ENCODE measurements around the gene FTH1. TPM values are rescaled to one million over a fixed set of nuclear protein-coding genes. Genes with fewer than 3 reads are reported as not detected.
"Not testable (repeated sequence)": the region's sequence is repeated elsewhere in the genome, so short reads cannot be mapped to it uniquely, and the experiment has no call there.

The FTH1 gene
- total RNA-seq, 1 experiment from 2014 or later, result 2,484 TPM

DNA sequence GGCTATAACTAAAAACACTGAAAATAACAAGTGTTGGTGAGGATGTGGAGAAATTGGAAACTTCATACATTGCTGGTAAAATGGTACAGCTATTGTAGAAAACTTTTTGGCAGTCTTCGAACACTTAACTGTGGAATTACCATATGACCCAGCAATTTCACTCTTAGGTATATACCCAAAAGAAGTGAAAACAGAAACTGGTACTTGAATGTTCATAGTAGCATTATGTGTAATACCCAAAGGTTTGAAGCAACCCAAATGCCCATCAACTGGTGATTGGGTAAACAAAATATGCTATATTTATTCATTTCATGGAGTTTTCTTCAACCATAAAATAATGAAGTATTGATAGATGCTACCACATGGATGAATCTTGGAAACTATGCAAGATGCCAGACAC, 40.8 kb upstream of the FTH1 start:
- intact Hi-C loops (cut with micrococcal nuclease; ENCODE audit: unreplicated experiment), result no loop called here
- ChIA-PET POLR2A (ENCODE audit: low non-redundant PET) (no interaction called here), CTCF (no interaction called here)
- TF ChIP-seq, protein P1, sequence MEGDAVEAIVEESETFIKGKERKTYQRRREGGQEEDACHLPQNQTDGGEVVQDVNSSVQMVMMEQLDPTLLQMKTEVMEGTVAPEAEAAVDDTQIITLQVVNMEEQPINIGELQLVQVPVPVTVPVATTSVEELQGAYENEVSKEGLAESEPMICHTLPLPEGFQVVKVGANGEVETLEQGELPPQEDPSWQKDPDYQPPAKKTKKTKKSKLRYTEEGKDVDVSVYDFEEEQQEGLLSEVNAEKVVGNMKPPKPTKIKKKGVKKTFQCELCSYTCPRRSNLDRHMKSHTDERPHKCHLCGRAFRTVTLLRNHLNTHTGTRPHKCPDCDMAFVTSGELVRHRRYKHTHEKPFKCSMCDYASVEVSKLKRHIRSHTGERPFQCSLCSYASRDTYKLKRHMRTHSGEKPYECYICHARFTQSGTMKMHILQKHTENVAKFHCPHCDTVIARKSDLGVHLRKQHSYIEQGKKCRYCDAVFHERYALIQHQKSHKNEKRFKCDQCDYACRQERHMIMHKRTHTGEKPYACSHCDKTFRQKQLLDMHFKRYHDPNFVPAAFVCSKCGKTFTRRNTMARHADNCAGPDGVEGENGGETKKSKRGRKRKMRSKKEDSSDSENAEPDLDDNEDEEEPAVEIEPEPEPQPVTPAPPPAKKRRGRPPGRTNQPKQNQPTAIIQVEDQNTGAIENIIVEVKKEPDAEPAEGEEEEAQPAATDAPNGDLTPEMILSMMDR (conservative IDR thresholded peaks at IDR 0.05; ENCODE audit: low read depth, low read length), result no peak
- TF ChIP-seq EZH2 (IDR thresholded peaks at IDR 0.05; ENCODE audit: borderline replicate concordance, low read depth, low read length, poor library complexity, severe bottlenecking), result no peak
- Histone ChIP-seq H3K4me3 (ENCODE audit: low read depth, low read length, poor library complexity, severe bottlenecking) (no peak overlapping the region), H3K9me3 (ENCODE audit: low read depth, low read length, poor library complexity, severe bottlenecking) (no peaks in the 10 kb centered on the region), H3K27ac (ENCODE audit: low read depth, low read length, poor library complexity, severe bottlenecking) (no peak overlapping the region), H3K36me3 (ENCODE audit: insufficient read depth, low read length, poor library complexity, severe bottlenecking) (no peaks in the 10 kb centered on the region), H3K27me3 (replicated peaks; ENCODE audit: insufficient read depth, low read depth, low read length, poor library complexity) (no peaks in the 10 kb centered on the region), H3K4me1 (ENCODE audit: insufficient read depth, low read length, poor library complexity, severe bottlenecking) (no peaks in the 10 kb centered on the region)
- BruUV-seq (replicated peaks), result no TSS peak
- no peak for DNase-seq (ENCODE audit: low spot score)

DNA sequence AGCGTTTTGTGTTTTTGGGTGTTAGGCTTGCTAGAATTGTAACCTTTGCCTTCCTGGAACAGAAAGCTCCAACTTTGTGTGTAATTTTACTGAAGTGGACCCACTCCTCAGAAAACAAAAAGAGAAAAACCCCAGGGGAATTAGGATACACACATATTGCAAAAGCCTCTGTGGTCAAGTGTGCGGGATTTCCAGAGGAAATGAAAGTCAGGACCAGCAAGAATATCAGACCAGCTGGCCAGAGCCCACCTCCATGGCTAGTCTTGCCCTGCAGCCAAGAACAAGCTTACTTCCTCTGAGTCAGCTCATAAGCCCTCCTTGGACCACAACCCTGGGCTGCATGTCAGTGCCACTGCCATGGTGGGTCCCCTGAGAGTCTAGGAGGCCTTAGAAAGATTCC, 37.0 kb upstream of the FTH1 start:
- Histone ChIP-seq H3K4me3 (ENCODE audit: low read depth, low read length, poor library complexity, severe bottlenecking) (no peak overlapping the region), H3K9me3 (ENCODE audit: low read depth, low read length, poor library complexity, severe bottlenecking) (no peaks in the 10 kb centered on the region), H3K36me3 (ENCODE audit: insufficient read depth, low read length, poor library complexity, severe bottlenecking) (no peaks in the 10 kb centered on the region), H3K27ac (ENCODE audit: low read depth, low read length, poor library complexity, severe bottlenecking) (no peak overlapping the region), H3K27me3 (replicated peaks; ENCODE audit: insufficient read depth, low read depth, low read length, poor library complexity) (no peaks in the 10 kb centered on the region), H3K4me1 (ENCODE audit: insufficient read depth, low read length, poor library complexity, severe bottlenecking) (no peaks in the 10 kb centered on the region)
- BruUV-seq (replicated peaks), result no TSS peak
- CTCF ChIA-PET, result no interaction called here
- DNase-seq (ENCODE audit: low spot score), result no peak
- POLR2A ChIA-PET (ENCODE audit: low non-redundant PET), result no interaction called here
- intact Hi-C loops (cut with micrococcal nuclease; ENCODE audit: unreplicated experiment), result no loop called here
- TF ChIP-seq, protein P1 (conservative IDR thresholded peaks at IDR 0.05; ENCODE audit: low read depth, low read length), result no peak
- no peak for TF ChIP-seq EZH2 (IDR thresholded peaks at IDR 0.05; ENCODE audit: borderline replicate concordance, low read depth, low read length, poor library complexity, severe bottlenecking)

DNA sequence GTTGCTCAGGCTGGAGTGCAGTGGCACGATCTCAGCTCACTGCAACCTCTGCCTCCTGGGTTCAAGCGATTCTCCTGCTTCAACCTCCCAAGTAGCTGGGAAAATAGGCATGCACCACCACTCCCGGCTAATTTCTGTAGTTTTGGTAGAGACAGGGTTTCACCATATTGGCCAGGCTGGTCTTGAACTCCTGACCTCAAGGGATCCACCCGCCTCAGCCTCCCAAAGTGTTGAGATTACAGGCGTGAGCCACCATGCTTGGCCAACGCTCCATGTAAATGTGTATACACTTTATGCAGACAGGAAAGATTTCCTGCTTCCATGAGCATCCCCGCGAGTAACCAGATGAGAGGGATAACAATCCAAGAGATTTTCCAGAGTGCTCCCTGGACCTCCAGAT, 34.8 kb upstream of the FTH1 start:
- H3K27me3 ChIP-seq (replicated peaks; ENCODE audit: insufficient read depth, low read depth, low read length, poor library complexity); H3K4me3 ChIP-seq (ENCODE audit: low read depth, low read length, poor library complexity, severe bottlenecking); H3K9me3 ChIP-seq (ENCODE audit: low read depth, low read length, poor library complexity, severe bottlenecking); CTCF ChIA-PET; H3K36me3 ChIP-seq (ENCODE audit: insufficient read depth, low read length, poor library complexity, severe bottlenecking); BruUV-seq (replicated peaks); H3K27ac ChIP-seq (ENCODE audit: low read depth, low read length, poor library complexity, severe bottlenecking); DNase-seq (ENCODE audit: low spot score); intact Hi-C loops (cut with micrococcal nuclease; ENCODE audit: unreplicated experiment); POLR2A ChIA-PET (ENCODE audit: low non-redundant PET); H3K4me1 ChIP-seq (ENCODE audit: insufficient read depth, low read length, poor library complexity, severe bottlenecking): not testable (repeated sequence)

DNA sequence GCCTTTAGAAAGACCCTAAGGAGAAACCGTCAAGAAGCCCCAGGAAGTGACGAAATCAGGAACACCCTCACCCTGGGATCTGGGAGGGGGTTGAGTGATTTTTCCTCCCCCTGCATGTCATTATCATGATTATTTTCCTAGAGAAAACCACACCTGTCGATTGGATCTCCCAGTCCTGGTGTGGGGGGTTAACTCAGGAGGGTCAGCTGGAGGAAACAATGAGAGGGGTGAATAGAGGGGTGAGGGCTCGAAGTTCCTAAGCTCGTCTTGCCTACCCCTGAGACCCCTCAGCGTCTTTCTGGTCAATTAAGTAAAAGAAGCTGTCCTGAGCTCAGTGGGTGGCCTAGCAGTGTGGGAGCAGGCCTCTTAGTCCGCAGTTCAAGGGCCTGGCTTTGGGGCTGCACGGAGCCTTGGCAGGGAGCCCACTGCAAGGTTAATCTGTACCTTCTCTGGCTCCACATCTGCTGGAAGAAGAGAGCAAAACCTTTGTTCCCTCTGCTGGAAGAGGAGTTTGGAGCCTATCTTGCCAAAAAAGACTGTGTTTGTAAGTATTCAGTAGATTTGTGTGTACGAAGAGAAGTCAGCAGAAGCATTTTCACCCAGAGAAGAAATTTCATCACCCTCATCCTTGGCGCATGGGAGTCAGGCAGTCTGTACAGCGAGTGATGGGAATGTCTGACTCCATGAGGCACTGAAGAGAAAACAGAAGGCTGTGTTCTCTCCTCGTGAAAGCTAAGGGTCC, 34.2 kb upstream of the FTH1 start:
- no peaks in the 10 kb centered on the region for H3K27me3 ChIP-seq (replicated peaks; ENCODE audit: insufficient read depth, low read depth, low read length, poor library complexity)
- BruUV-seq (replicated peaks), result no TSS peak
- TF ChIP-seq, protein P1 (conservative IDR thresholded peaks at IDR 0.05; ENCODE audit: low read depth, low read length), result no peak
- no peak for TF ChIP-seq EZH2 (IDR thresholded peaks at IDR 0.05; ENCODE audit: borderline replicate concordance, low read depth, low read length, poor library complexity, severe bottlenecking)
- intact Hi-C loops (cut with micrococcal nuclease; ENCODE audit: unreplicated experiment), result no loop called here
- H3K36me3 ChIP-seq (ENCODE audit: insufficient read depth, low read length, poor library complexity, severe bottlenecking), result no peaks in the 10 kb centered on the region
- no peaks in the 10 kb centered on the region for H3K9me3 ChIP-seq (ENCODE audit: low read depth, low read length, poor library complexity, severe bottlenecking)
- CTCF ChIA-PET, result no interaction called here
- no peaks in the 10 kb centered on the region for H3K4me1 ChIP-seq (ENCODE audit: insufficient read depth, low read length, poor library complexity, severe bottlenecking)
- H3K27ac ChIP-seq (ENCODE audit: low read depth, low read length, poor library complexity, severe bottlenecking), result no peak overlapping the region
- no peak overlapping the region for H3K4me3 ChIP-seq (ENCODE audit: low read depth, low read length, poor library complexity, severe bottlenecking)
- no peak for DNase-seq (ENCODE audit: low spot score)
- POLR2A ChIA-PET (ENCODE audit: low non-redundant PET), result no interaction called here
